PC-3 (cell line): Measurements from ENCODE around the gene LEKR1. TPM values are rescaled to one million over a fixed set of nuclear protein-coding genes. Genes with fewer than 3 reads are reported as not detected.

Experiments
- ATAC-seq: fragments of 200-7000 bp; cut with Tn5 transposase; 2 replicates; pipeline ENCODE4 v1.9.1; 2020; ENCODE audit warnings: mild to moderate bottlenecking, moderate library complexity
- BruUV-seq: library from RNA; stranded (reverse); fragments of 400-500 nt; replicated peaks from 2 replicates; lab custom pipeline; 2021; lab: Mats Ljungman, UMichigan
- CTCF ChIA-PET: fragments of 300-600 bp; sonication (Branson Sonifier 250); formaldehyde crosslinking; loops from one replicate; lab custom pipeline; 2022; ENCODE audit warnings: antibody characterized with exemption; lab: Charles Lee
- POLR2A ChIA-PET: fragments of 300-600 bp; sonication (Branson Sonifier 250); formaldehyde crosslinking; loops from one replicate; lab custom pipeline; 2022; ENCODE audit warnings: antibody characterized with exemption; ENCODE audit not compliant: unreplicated experiment; lab: Charles Lee
- DNase-seq: peaks from one replicate; pipeline ENCODE4 v3.0.0-alpha.2; 2015
- H2AFZ ChIP-seq: fragments of 300-600 bp; sonication (generic); 2 replicates; pipeline ENCODE4 v1.6.0; 2016; ENCODE audit warnings: antibody characterized with exemption, low read length
- H3F3A ChIP-seq: fragments of 300-600 bp; sonication (generic); one replicate; pipeline ENCODE4 v1.6.0; 2017; ENCODE audit warnings: antibody characterized with exemption, low read length, control low read depth, mild to moderate bottlenecking; ENCODE audit not compliant: unreplicated experiment
- H3K27ac ChIP-seq: fragments of 300-600 bp; sonication (generic); 2 replicates; pipeline ENCODE4 v1.5.1; 2016; ENCODE audit warnings: mild to moderate bottlenecking, low read length
- H3K27me3 ChIP-seq: fragments of 300-600 bp; sonication (generic); 2 replicates; pipeline ENCODE4 v1.6.1; 2016; ENCODE audit warnings: low read length, mixed read lengths
- H3K36me3 ChIP-seq: fragments of 300-600 bp; sonication (generic); 2 replicates; pipeline ENCODE4 v1.6.1; 2016; ENCODE audit warnings: low read depth, mixed run types, low read length, mixed read lengths
- H3K4me1 ChIP-seq: fragments of 300-600 bp; sonication (generic); 2 replicates; pipeline ENCODE4 v1.5.1; 2016; ENCODE audit warnings: low read length; ENCODE audit not compliant: insufficient read depth
- H3K4me2 ChIP-seq: fragments of 300-600 bp; sonication (generic); 2 replicates; pipeline ENCODE4 v1.6.0; 2016; ENCODE audit warnings: low read length
- H3K4me3 ChIP-seq: fragments of 300-600 bp; sonication (generic); 2 replicates; pipeline ENCODE4 v1.5.1; 2016; ENCODE audit warnings: mild to moderate bottlenecking, low read length, mixed read lengths
- H3K79me2 ChIP-seq: fragments of 300-600 bp; sonication (generic); 2 replicates; pipeline ENCODE4 v1.6.1; 2017; ENCODE audit warnings: low read length, mixed read lengths
- H3K9ac ChIP-seq: fragments of 300-600 bp; sonication (generic); 2 replicates; pipeline ENCODE4 v1.6.0; 2016; ENCODE audit warnings: mild to moderate bottlenecking, low read length
- H3K9me2 ChIP-seq: fragments of 300-600 bp; sonication (generic); replicated peaks from 2 replicates; pipeline ENCODE4 v1.6.1; 2016; ENCODE audit warnings: mixed run types, low read length, mixed read lengths
- H3K9me3 ChIP-seq: fragments of 300-600 bp; sonication (generic); 2 replicates; pipeline ENCODE4 v1.6.1; 2016; ENCODE audit warnings: low read length, mixed read lengths
- H4K20me1 ChIP-seq: fragments of 300-600 bp; sonication (generic); 2 replicates; pipeline ENCODE4 v1.6.1; 2016; ENCODE audit warnings: low read length, mixed read lengths
- CTCF ChIP-seq: fragments of 300-600 bp; sonication (generic); conservative IDR thresholded peaks from 2 replicates; pipeline ENCODE4 v1.5.1; 2017; ENCODE audit warnings: antibody characterized with exemption, low read depth, mild to moderate bottlenecking, low read length
- EZH2 ChIP-seq: fragments of 300-600 bp; sonication (generic); IDR thresholded peaks from one replicate; pipeline ENCODE4 v1.6.1; 2017; ENCODE audit warnings: antibody characterized with exemption, mild to moderate bottlenecking, low read length; ENCODE audit not compliant: unreplicated experiment
- EZH2phosphoT487 ChIP-seq: fragments of 300-600 bp; sonication (generic); IDR thresholded peaks from 2 replicates; pipeline ENCODE4 v1.6.1; 2018; ENCODE audit warnings: mild to moderate bottlenecking, antibody characterized with exemption, low read length, borderline replicate concordance
- intact Hi-C: fragments of 100-400 bp; cut with micrococcal nuclease; formaldehyde crosslinking; loops from 2 replicates; pipeline ENCODE4 v1.9.0; 2023
- total RNA-seq: library from RNA; depleted of rRNA; stranded (reverse); fragments of >200 nt; gene quantifications from 2 replicates; pipeline ENCODE4 v1.2.3, GENCODE V29; 2014

Gene LEKR1
- total RNA-seq, 1 experiment from 2014 or later: 0.15 TPM

GRCh38 chr3:156941311-156941710 lies 115.2 kb downstream of the LEKR1 start:
- ATAC-seq (no peak), DNase-seq (no peak)
- Histone ChIP-seq H3K79me2 (no peaks in the 10 kb centered on the region), H3K27ac (no peak overlapping the region), H4K20me1 (no peaks in the 10 kb centered on the region), H3K4me2 (no peak overlapping the region), H2AFZ (no peak overlapping the region), H3K4me3 (no peak overlapping the region), H3F3A (no peaks in the 10 kb centered on the region), H3K9me3 (no peaks in the 10 kb centered on the region), H3K9ac (no peak overlapping the region), H3K36me3 (no peaks in the 10 kb centered on the region), H3K4me1 (no peaks in the 10 kb centered on the region), H3K9me2 (no peaks in the 10 kb centered on the region), H3K27me3 (no peaks in the 10 kb centered on the region)
- intact Hi-C loops: no loop called here
- POLR2A ChIA-PET: no interaction called here
- BruUV-seq: no TSS peak
- CTCF ChIA-PET: no interaction called here
- no peak for TF ChIP-seq CTCF
- TF ChIP-seq EZH2phosphoT487: no peak
- no peak for TF ChIP-seq EZH2

- Histone ChIP-seq H4K20me1 (no peaks in the 10 kb centered on the region), H3K79me2 (no peaks in the 10 kb centered on the region), H3K4me1 (no peaks in the 10 kb centered on the region), H3K9ac (no peak overlapping the region), H3K36me3 (no peaks in the 10 kb centered on the region), H3K4me2 (no peak overlapping the region), H3K27ac (no peak overlapping the region), H3K27me3 (no peaks in the 10 kb centered on the region), H3F3A (no peaks in the 10 kb centered on the region), H2AFZ (no peak overlapping the region), H3K4me3 (no peak overlapping the region), H3K9me3 (no peaks in the 10 kb centered on the region), H3K9me2 (no peaks in the 10 kb centered on the region)
- no peak for ATAC-seq
- DNase-seq: no peak
- no TSS peak for BruUV-seq
- CTCF ChIA-PET: no interaction called here
- TF ChIP-seq EZH2 (no peak), CTCF (no peak), EZH2phosphoT487 (no peak)
- intact Hi-C loops: no loop called here
- POLR2A ChIA-PET: no interaction called here
These were observed 122.5 kb downstream of the LEKR1 start for GRCh38 chr3:156948402-156949210.

GRCh38 chr3:156952011-156952410 lies 125.9 kb downstream of the LEKR1 start:
- H3K4me3 ChIP-seq: no peak overlapping the region

More at GRCh38 chr3:156952011-156952410, 125.9 kb downstream of the LEKR1 start:
- Histone ChIP-seq H3K4me1 (no peaks in the 10 kb centered on the region), H3F3A (no peaks in the 10 kb centered on the region), H3K27me3 (no peaks in the 10 kb centered on the region), H3K4me2 (no peak overlapping the region), H3K27ac (no peak overlapping the region), H3K9ac (no peak overlapping the region), H2AFZ (no peak overlapping the region), H3K9me3 (no peaks in the 10 kb centered on the region), H3K79me2 (no peaks in the 10 kb centered on the region), H4K20me1 (no peaks in the 10 kb centered on the region), H3K36me3 (no peaks in the 10 kb centered on the region), H3K9me2 (no peaks in the 10 kb centered on the region)
- DNase-seq: no peak
- TF ChIP-seq EZH2phosphoT487 (no peak), EZH2 (no peak), CTCF (no peak)
- BruUV-seq: no TSS peak
- POLR2A ChIA-PET: interaction anchor here (0.7 kb wide), 1 partner anchor 15 kb away, joined by 21 read pairs; no protein-coding TSS in a partner anchor
- CTCF ChIA-PET: no interaction called here
- ATAC-seq: no peak
- intact Hi-C loops: no loop called here
